ENCODE results near the gene PCDH12. TPM values are rescaled to one million over a fixed set of nuclear protein-coding genes. Genes with fewer than 3 reads are reported as not detected.

The PCDH12 gene
- polyA plus RNA-seq, 1 experiment: not detected

DNA sequence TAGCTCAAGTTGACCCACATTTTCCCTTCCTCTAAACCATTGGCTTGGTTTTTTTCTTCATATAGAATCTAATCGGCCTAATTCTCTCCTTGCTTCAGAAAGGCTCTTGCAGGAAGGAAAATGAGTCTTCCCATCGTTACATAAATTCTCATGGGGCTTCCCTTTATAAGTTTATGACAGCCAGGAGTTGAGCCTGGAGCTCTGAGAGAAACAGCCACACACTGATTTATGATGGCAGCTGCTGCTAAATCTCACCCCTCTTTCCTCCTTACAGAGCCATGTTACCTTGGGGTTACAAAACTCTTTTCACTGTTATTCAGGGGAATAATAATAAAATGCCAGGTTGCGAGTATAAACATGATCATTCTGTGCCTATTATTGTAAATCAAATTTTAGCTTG is 5.7 kb upstream of the PCDH12 start:
- POLR2A ChIA-PET: no interaction called here
- H3K27ac ChIP-seq (ENCODE audit: low read depth, low read length): no peak overlapping the region
- no peak overlapping the region for H3K4me3 ChIP-seq (ENCODE audit: low read depth, low read length)
- no peaks in the 10 kb centered on the region for H3K27me3 ChIP-seq (ENCODE audit: control insufficient read depth, insufficient read depth, low read length)
- no peaks in the 10 kb centered on the region for H3K9me3 ChIP-seq (ENCODE audit: control insufficient read depth, insufficient read depth, low read length)
- CTCF ChIA-PET: interaction anchor here (10.5 kb wide), 1 partner anchor 267 kb away, joined by 422 read pairs; no protein-coding TSS in a partner anchor
- TF ChIP-seq, protein P1, sequence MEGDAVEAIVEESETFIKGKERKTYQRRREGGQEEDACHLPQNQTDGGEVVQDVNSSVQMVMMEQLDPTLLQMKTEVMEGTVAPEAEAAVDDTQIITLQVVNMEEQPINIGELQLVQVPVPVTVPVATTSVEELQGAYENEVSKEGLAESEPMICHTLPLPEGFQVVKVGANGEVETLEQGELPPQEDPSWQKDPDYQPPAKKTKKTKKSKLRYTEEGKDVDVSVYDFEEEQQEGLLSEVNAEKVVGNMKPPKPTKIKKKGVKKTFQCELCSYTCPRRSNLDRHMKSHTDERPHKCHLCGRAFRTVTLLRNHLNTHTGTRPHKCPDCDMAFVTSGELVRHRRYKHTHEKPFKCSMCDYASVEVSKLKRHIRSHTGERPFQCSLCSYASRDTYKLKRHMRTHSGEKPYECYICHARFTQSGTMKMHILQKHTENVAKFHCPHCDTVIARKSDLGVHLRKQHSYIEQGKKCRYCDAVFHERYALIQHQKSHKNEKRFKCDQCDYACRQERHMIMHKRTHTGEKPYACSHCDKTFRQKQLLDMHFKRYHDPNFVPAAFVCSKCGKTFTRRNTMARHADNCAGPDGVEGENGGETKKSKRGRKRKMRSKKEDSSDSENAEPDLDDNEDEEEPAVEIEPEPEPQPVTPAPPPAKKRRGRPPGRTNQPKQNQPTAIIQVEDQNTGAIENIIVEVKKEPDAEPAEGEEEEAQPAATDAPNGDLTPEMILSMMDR (IDR thresholded peaks at IDR 0.05; ENCODE audit: low read depth, low read length): no peak
- no peak for DNase-seq (ENCODE audit: low read depth, low spot score)

DNA sequence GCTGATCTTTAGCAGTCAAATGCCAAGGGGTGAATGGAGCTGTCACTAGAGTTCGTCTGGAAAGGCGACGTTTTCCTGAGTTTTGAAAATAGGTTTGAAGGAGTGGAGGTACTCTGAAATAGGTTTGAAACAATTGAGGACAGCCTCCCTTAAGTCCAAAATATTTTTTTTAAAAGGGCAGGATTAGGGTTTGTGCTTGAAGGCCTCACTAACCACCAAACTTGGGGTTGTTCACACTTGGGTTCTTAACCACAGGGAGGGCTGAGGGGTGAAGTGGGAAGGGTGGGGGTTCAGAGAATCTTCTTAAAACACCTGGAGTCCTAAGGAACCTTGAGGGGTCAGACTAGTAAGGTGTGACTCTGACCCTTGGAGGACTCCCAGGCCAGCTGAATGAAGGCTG is 3.5 kb upstream of the PCDH12 start:
- Histone ChIP-seq H3K27ac (ENCODE audit: low read depth, low read length) (no peak overlapping the region), H3K9me3 (ENCODE audit: control insufficient read depth, insufficient read depth, low read length) (no peaks in the 10 kb centered on the region), H3K4me3 (ENCODE audit: low read depth, low read length) (no peak overlapping the region), H3K27me3 (ENCODE audit: control insufficient read depth, insufficient read depth, low read length) (no peaks in the 10 kb centered on the region)
- TF ChIP-seq, protein P1 (IDR thresholded peaks at IDR 0.05; ENCODE audit: low read depth, low read length): no peak
- CTCF ChIA-PET: interaction anchor here (0.6 to 10.5 kb wide), 47 partner anchors 9 to 610 kb away, joined by 3 to 422 read pairs (median 6); partner anchors contain the start of genes ARAP3, DELE1, HDAC3 and PCDH1
- POLR2A ChIA-PET: interaction anchor here (1.1 to 1.5 kb wide), 3 partner anchors 7 to 38 kb away, joined by 3 to 13 read pairs (median 8); partner anchors contain the start of genes DELE1 and RNF14
- DNase-seq (ENCODE audit: low read depth, low spot score): no peak

DNA sequence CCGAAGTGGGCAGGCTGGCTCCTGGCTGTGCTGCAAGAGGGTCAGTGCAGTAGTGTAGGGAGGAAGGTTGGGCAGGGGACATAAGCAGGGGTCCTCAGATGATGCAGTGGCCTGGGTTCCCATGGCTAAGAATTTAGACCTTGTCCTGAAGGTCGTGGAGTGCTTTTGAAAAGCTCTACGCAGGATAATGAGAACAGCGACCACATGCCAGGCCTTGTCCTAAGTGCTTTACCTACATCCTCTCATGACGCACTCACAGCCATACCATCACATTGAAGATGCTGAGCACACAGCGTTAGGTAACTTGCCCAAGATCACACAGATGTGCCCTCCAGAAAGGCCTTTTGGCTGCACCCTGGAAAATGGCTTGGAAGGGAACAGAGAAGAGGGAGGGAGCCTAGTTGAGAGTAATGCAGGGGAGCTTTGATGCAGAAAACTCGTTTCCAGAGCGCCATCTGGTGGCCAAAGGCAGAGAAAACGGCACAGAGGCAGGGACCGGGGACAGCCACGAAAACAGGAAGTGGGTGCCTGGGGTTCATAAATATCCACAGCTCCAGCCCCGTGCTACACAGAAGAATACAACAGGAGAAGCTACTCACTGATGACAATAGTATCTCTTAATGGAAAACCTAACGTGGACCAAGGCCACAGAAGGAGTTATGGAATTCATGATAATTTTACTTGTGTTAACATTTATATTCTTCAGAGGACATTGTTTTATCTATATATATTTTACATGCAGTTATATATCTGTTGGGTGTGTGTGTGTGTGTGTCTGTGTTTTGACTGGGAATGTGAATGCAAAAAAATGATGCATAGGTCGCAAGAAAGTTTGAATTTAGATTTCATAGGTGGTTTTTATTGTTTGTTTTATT is 2.7 kb upstream of the PCDH12 start:
- ChIA-PET POLR2A (interaction anchor here (1.1 to 1.6 kb wide), 4 partner anchors 8 to 268 kb away, joined by 3 to 13 read pairs (median 8); partner anchors contain the start of genes DELE1 and RNF14), CTCF (interaction anchor here (0.6 to 10.5 kb wide), 55 partner anchors 10 to 611 kb away, joined by 3 to 422 read pairs (median 5); partner anchors contain the start of genes ARAP3, DELE1, HDAC3 and PCDH1)
- Histone ChIP-seq H3K4me3 (ENCODE audit: low read depth, low read length) (no peak overlapping the region), H3K27me3 (ENCODE audit: control insufficient read depth, insufficient read depth, low read length) (no peaks in the 10 kb centered on the region), H3K9me3 (ENCODE audit: control insufficient read depth, insufficient read depth, low read length) (no peaks in the 10 kb centered on the region), H3K27ac (ENCODE audit: low read depth, low read length) (no peak overlapping the region)
- TF ChIP-seq, protein P1 (IDR thresholded peaks at IDR 0.05; ENCODE audit: low read depth, low read length): peak; percentile 92
- peak; percentile 48 for DNase-seq (ENCODE audit: low read depth, low spot score)

DNA sequence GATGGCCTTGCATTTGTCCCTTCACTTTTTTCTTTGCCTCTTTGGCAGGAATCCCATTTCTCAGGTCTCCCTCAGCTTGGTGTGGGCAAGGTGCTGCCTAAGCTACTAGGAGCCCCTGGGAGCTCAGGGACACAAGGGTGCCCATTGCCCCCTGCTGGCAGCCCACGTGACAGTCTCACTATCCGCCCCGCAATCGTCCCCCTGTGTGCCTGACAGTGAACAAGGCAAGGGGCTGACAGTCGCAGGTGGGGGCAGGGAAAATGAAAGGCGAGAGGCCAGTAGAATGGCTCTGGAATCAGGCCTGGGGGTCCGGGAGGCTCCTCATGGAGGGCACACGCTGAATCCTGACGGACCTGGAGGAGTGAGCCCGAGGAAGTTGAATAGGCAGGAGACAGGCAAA is 2.0 kb upstream of the PCDH12 start:
- CTCF ChIA-PET: interaction anchor here (0.6 to 10.5 kb wide), 43 partner anchors 9 to 440 kb away, joined by 3 to 422 read pairs (median 6); partner anchors contain the start of genes DELE1, HDAC3, PCDH1 and RELL2
- POLR2A ChIA-PET: interaction anchor here (1.1 to 1.6 kb wide), 4 partner anchors 9 to 268 kb away, joined by 3 to 13 read pairs (median 8); partner anchors contain the start of genes DELE1 and RNF14
- TF ChIP-seq, protein P1 (IDR thresholded peaks at IDR 0.05; ENCODE audit: low read depth, low read length): peak; percentile 33
- DNase-seq (ENCODE audit: low read depth, low spot score): no peak
- Histone ChIP-seq H3K27me3 (ENCODE audit: control insufficient read depth, insufficient read depth, low read length) (peaks cover 3% of the 10 kb centered on the region), H3K27ac (ENCODE audit: low read depth, low read length) (no peak overlapping the region), H3K9me3 (ENCODE audit: control insufficient read depth, insufficient read depth, low read length) (no peaks in the 10 kb centered on the region; the same call in 1 of the 2 replicates), H3K4me3 (ENCODE audit: low read depth, low read length) (no peak overlapping the region)

Data from AG04450 (cell line).